Sigmoid colon (tissue), 7 donors: ENCODE measurements around the gene SYNPO. TPM values are rescaled to one million over a fixed set of nuclear protein-coding genes. Genes with fewer than 3 reads are reported as not detected.

Experiments
- DNase-seq: peaks from one replicate; pipeline ENCODE4 v3.0.0-alpha.2; 2019
- H3K27ac ChIP-seq, 4 donors: fragments of 200-600 bp; sonication (generic); one replicate each; pipeline ENCODE4 v1.5.1; 2016 to 2019; ENCODE audit warnings: mild to moderate bottlenecking in 1 of 4
- H3K27me3 ChIP-seq, 3 donors: fragments of 200-600 bp; sonication (generic); one replicate each; pipeline ENCODE4 v1.5.1; 2019; ENCODE audit warnings: mild to moderate bottlenecking in 1 of 3
- H3K36me3 ChIP-seq, 4 donors: fragments of 200-600 bp; sonication (generic); one replicate each; pipeline ENCODE4 v1.5.1; 2016 to 2019
- H3K4me1 ChIP-seq, 4 donors: fragments of 200-600 bp; sonication (generic); one replicate each; pipeline ENCODE4 v1.5.1; 2017 to 2019
- H3K4me3 ChIP-seq, 4 donors: fragments of 200-600 bp; sonication (generic); one replicate each; pipeline ENCODE4 v1.5.1; 2017 to 2019; ENCODE audit warnings: mild to moderate bottlenecking in 2 of 4, moderate library complexity in 1 of 4
- H3K9me3 ChIP-seq, 4 donors: fragments of 200-600 bp in 3 of 4; sonication (generic) in 3 of 4; one replicate each; pipeline versions ENCODE4 v1.5.1 to v1.6.1; 2013 to 2019
- CTCF ChIP-seq, 4 experiments: fragments of 450-650 bp in 3 of 4; fragments of 200-600 bp in 1 of 4; IDR thresholded peaks; one replicate each; pipeline ENCODE4 v1.5.1; 2016 to 2019; ENCODE audit warnings: antibody characterized with exemption in 4 of 4, mild to moderate bottlenecking in 3 of 4, moderate library complexity in 2 of 4
- EP300 ChIP-seq, 4 donors: sonication (generic); formaldehyde crosslinking; IDR thresholded peaks; one replicate each; pipeline ENCODE4 v1.6.1; 2017; ENCODE audit warnings: antibody characterized with exemption in 4 of 4
- POLR2A ChIP-seq, 2 donors: fragments of 450-650 bp; IDR thresholded peaks; one replicate each; pipeline ENCODE4 v1.6.1; 2016; ENCODE audit warnings: antibody characterized with exemption in 2 of 2, mild to moderate bottlenecking in 2 of 2, moderate library complexity in 2 of 2
- POLR2AphosphoS5 ChIP-seq, 4 donors: sonication (generic); formaldehyde crosslinking; IDR thresholded peaks; one replicate each; pipeline ENCODE4 v1.6.1; 2017; ENCODE audit warnings: antibody characterized with exemption in 4 of 4
- WGBS, 2 donors: extraction: QIAGEN DNeasy Blood & Tissue Kit; methylation state at CpG; one replicate each; pipeline ENCODE4 v1.1.7; 2013; 5-methylcytosine and 5-hydroxymethylcytosine counted together
- intact Hi-C: fragments of 100-400 bp; cut with DNase I; formaldehyde crosslinking; loops from one replicate; pipeline ENCODE4 v1.15.1; 2023
- polyA plus RNA-seq, 3 donors: library from polyadenylated mRNA; stranded (reverse); fragments of 200-250 nt; gene quantifications; one replicate each; pipeline ENCODE4 v1.2.3, GENCODE V29; 2013
- total RNA-seq, 4 donors: library from RNA; depleted of rRNA; stranded (reverse); fragments of >200 nt; gene quantifications; one replicate each; pipeline ENCODE4 v1.1.0, GENCODE V29; 2016
- donor health status: healthy with polysubstance abuse.
- donor health status: Bipolar disorder and iron deficiency.
- donor health status: healthy.

SYNPO gene
- total and polyA plus RNA-seq, 7 donors = 7.1 to 30.1 (median 18.6) TPM

- DNase-seq = no peak
- Histone ChIP-seq H3K27me3 (no peaks in the 10 kb centered on the region), H3K36me3 (peaks cover 0 to 41% (median 16%) of the 10 kb centered on the region in 4 donors), H3K9me3 (no peaks in the 10 kb centered on the region), H3K27ac (no peak overlapping the region), H3K4me3 (no peak overlapping the region), H3K4me1 (no peaks in the 10 kb centered on the region)
- 61 to 70% methylated on average over 4 of the region's 4 CpGs for WGBS, 2 donors
- intact Hi-C loops = no loop called here
- no peak for TF ChIP-seq CTCF (IDR thresholded peaks at IDR 0.05)
- TF ChIP-seq EP300 (IDR thresholded peaks at IDR 0.05) = no peak
- no peak for TF ChIP-seq POLR2AphosphoS5 (IDR thresholded peaks at IDR 0.05)
- no peak for TF ChIP-seq POLR2A (IDR thresholded peaks at IDR 0.05)
These were observed 66.4 kb downstream of the SYNPO start for GRCh38 chr5:150706776-150707390.

Other genes with a start within 250 kb of the SYNPO start
- gene CD74, start 227.8 kb upstream of the SYNPO start, total RNA-seq = 100 to 1,000 TPM; 176 to 362 (median 199) TPM
- gene CD74, start 227.8 kb upstream of the SYNPO start, polyA plus RNA-seq = 1,000 to 10,000 TPM in 1 of 3 donors, 100 to 1,000 TPM in 2; 208 to 2,186 (median 596) TPM
- 1,000 to 10,000 TPM; 3,111 to 5,491 (median 5,342) TPM for gene RPS14, start 190.9 kb upstream of the SYNPO start, total RNA-seq
- 1,000 to 10,000 TPM; 3,769 to 7,878 (median 4,593) TPM for gene RPS14, start 190.9 kb upstream of the SYNPO start, polyA plus RNA-seq
- 10 to 100 TPM; 26.5 to 74.8 (median 43.7) TPM for gene NDST1, start 132.5 kb upstream of the SYNPO start, total RNA-seq
- 10 to 100 TPM in 2 of 3 donors, 1 to 10 TPM in 1; 5.4 to 39.4 (median 13.9) TPM for gene NDST1, start 132.5 kb upstream of the SYNPO start, polyA plus RNA-seq
- under 1 TPM in 2 of 4 donors, not detected in 2; 0.33 to 0.55 TPM for gene MYOZ3, start 20.6 kb downstream of the SYNPO start, total RNA-seq
- under 1 TPM; 0.16 to 0.92 (median 0.60) TPM for gene MYOZ3, start 20.6 kb downstream of the SYNPO start, polyA plus RNA-seq
- 10 to 100 TPM; 30.0 to 34.1 (median 31.8) TPM for gene RBM22, start 60.4 kb downstream of the SYNPO start, total RNA-seq
- gene RBM22, start 60.4 kb downstream of the SYNPO start, polyA plus RNA-seq = 10 to 100 TPM; 24.6 to 27.8 (median 25.9) TPM
- 10 to 100 TPM; 51.0 to 56.0 (median 53.7) TPM for gene DCTN4, start 118.4 kb downstream of the SYNPO start, total RNA-seq
- 10 to 100 TPM; 17.5 to 19.2 (median 19.2) TPM for gene DCTN4, start 118.4 kb downstream of the SYNPO start, polyA plus RNA-seq
- 10 to 100 TPM; 29.6 to 46.7 (median 43.6) TPM for gene SMIM3, start 138.1 kb downstream of the SYNPO start, total RNA-seq
- 10 to 100 TPM; 19.2 to 48.6 (median 46.0) TPM for gene SMIM3, start 138.1 kb downstream of the SYNPO start, polyA plus RNA-seq
- not detected for gene IRGM, start 205.9 kb downstream of the SYNPO start, total RNA-seq
- under 1 TPM in 1 of 3 donors, not detected in 2; 0.34 TPM for gene IRGM, start 205.9 kb downstream of the SYNPO start, polyA plus RNA-seq